ENCODE results near the gene GATA3. TPM values are rescaled to one million over a fixed set of nuclear protein-coding genes. Genes with fewer than 3 reads are reported as not detected.

GATA3 gene
- total RNA-seq, 1 experiment from 2014 or later = 5.0 TPM

- TF ChIP-seq CTCF (IDR thresholded peaks at IDR 0.05; ENCODE audit: unreplicated experiment) = no peak
- no TSS peak for BruUV-seq (replicated peaks)
- Mint-ChIP-seq H3K27me3 (ENCODE audit: unreplicated experiment) (no peaks in the 10 kb centered on the region), H3K4me1 (ENCODE audit: low read depth, unreplicated experiment) (peaks cover 24% of the 10 kb centered on the region), H3K4me3 (ENCODE audit: low read depth, unreplicated experiment) (no peak overlapping the region), H3K27ac (ENCODE audit: unreplicated experiment) (no peak overlapping the region), H3K36me3 (ENCODE audit: insufficient read depth, unreplicated experiment) (peaks cover 4% of the 10 kb centered on the region), H3K9me3 (ENCODE audit: low read depth, unreplicated experiment) (no peaks in the 10 kb centered on the region)
- CTCF ChIA-PET = interaction anchor here (0.9 to 1.0 kb wide), 3 partner anchors 13 to 123 kb away, joined by 3 to 5 read pairs (median 3); no protein-coding TSS in a partner anchor
- intact Hi-C loops (cut with micrococcal nuclease; ENCODE audit: unreplicated experiment) = loop anchor here (10.0 kb wide), 1 partner anchor 489 kb away; no protein-coding TSS in a partner anchor
- DNase-seq = no peak
Observed at GRCh38 chr10:8013619-8014018, 40.9 kb upstream of the GATA3 start.

- Mint-ChIP-seq H3K4me1 (ENCODE audit: low read depth, unreplicated experiment) (peaks cover 24% of the 10 kb centered on the region), H3K36me3 (ENCODE audit: insufficient read depth, unreplicated experiment) (peaks cover 4% of the 10 kb centered on the region), H3K27me3 (ENCODE audit: unreplicated experiment) (no peaks in the 10 kb centered on the region), H3K27ac (ENCODE audit: unreplicated experiment) (no peak overlapping the region), H3K4me3 (ENCODE audit: low read depth, unreplicated experiment) (no peak overlapping the region), H3K9me3 (ENCODE audit: low read depth, unreplicated experiment) (no peaks in the 10 kb centered on the region)
- no TSS peak for BruUV-seq (replicated peaks)
- intact Hi-C loops (cut with micrococcal nuclease; ENCODE audit: unreplicated experiment) = loop anchor here (10.0 kb wide), 1 partner anchor 490 kb away; no protein-coding TSS in a partner anchor
- CTCF ChIA-PET = no interaction called here
- no peak for DNase-seq
- no peak for TF ChIP-seq CTCF (IDR thresholded peaks at IDR 0.05; ENCODE audit: unreplicated experiment)
Observed at GRCh38 chr10:8014649-8015048, 39.8 kb upstream of the GATA3 start.

- peaks cover 4% of the 10 kb centered on the region for H3K36me3 Mint-ChIP-seq (ENCODE audit: insufficient read depth, unreplicated experiment)
- H3K4me1 Mint-ChIP-seq (ENCODE audit: low read depth, unreplicated experiment) = peaks cover 15% of the 10 kb centered on the region
- no peak for DNase-seq
- H3K27me3 Mint-ChIP-seq (ENCODE audit: unreplicated experiment) = no peaks in the 10 kb centered on the region
- CTCF ChIA-PET = no interaction called here
- intact Hi-C loops (cut with micrococcal nuclease; ENCODE audit: unreplicated experiment) = loop anchor here (10.0 kb wide), 1 partner anchor 492 kb away; no protein-coding TSS in a partner anchor
- no peak overlapping the region for H3K4me3 Mint-ChIP-seq (ENCODE audit: low read depth, unreplicated experiment)
- no peak for TF ChIP-seq CTCF (IDR thresholded peaks at IDR 0.05; ENCODE audit: unreplicated experiment)
- no peak overlapping the region for H3K27ac Mint-ChIP-seq (ENCODE audit: unreplicated experiment)
- no peaks in the 10 kb centered on the region for H3K9me3 Mint-ChIP-seq (ENCODE audit: low read depth, unreplicated experiment)
- BruUV-seq (replicated peaks) = no TSS peak
Observed at GRCh38 chr10:8017277-8017676, 37.2 kb upstream of the GATA3 start.

- BruUV-seq (replicated peaks) = no TSS peak
- no peak overlapping the region for H3K27ac Mint-ChIP-seq (ENCODE audit: unreplicated experiment)
- TF ChIP-seq CTCF (IDR thresholded peaks at IDR 0.05; ENCODE audit: unreplicated experiment) = no peak
- intact Hi-C loops (cut with micrococcal nuclease; ENCODE audit: unreplicated experiment) = no loop called here
- no peaks in the 10 kb centered on the region for H3K36me3 Mint-ChIP-seq (ENCODE audit: insufficient read depth, unreplicated experiment)
- CTCF ChIA-PET = no interaction called here
- H3K4me1 Mint-ChIP-seq (ENCODE audit: low read depth, unreplicated experiment) = no peaks in the 10 kb centered on the region
- H3K4me3 Mint-ChIP-seq (ENCODE audit: low read depth, unreplicated experiment) = no peak overlapping the region
- no peak for DNase-seq
- H3K9me3 Mint-ChIP-seq (ENCODE audit: low read depth, unreplicated experiment) = no peaks in the 10 kb centered on the region
- H3K27me3 Mint-ChIP-seq (ENCODE audit: unreplicated experiment) = no peaks in the 10 kb centered on the region
Observed at GRCh38 chr10:8023321-8023720, 31.2 kb upstream of the GATA3 start.
